ENCODE data around the gene COP1. TPM values are rescaled to one million over a fixed set of nuclear protein-coding genes. Genes with fewer than 3 reads are reported as not detected.

Gene COP1
- total RNA-seq, 2 donors from 2014 or later, result 21.4 to 23.1 TPM

DNA sequence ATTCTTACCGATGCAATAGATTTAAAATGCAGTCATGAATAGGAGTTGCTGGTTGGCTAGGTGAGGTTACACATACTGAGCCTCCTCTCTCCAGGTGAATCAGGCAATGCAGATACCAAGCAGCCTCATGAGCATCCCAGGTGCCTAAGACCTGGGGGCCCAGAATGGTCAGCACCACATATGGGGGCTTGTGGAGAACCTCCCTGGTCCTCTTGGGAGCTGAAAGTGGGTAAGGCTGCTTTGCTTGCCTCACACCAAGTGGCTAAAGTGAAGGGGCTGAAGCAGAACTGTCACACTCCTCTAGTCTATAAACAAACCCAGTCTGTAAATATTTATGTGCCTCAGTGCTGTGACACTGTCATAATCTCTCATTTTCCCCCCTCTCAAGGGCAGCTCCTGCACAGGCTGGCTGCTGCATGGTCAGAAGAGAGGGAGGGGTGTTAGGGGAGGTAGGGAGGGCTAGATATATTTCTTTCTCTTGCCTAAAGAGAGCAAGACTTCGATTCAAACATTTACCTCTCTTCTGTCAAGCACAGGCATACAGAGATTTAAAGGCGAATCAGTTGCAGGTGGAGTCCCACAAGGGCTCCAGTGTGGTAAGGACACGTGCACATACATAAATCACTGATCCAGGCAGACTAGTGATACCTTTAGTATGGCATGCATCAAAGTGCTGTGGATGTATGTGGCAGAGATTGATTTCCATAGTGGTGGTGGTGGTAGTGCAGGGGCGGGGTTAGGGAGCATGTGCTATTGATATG, 305.8 kb downstream of the COP1 start:
- no peaks in the 10 kb centered on the region for H3K9me3 ChIP-seq
- no peak for DNase-seq (ENCODE audit: low spot score)
- TF ChIP-seq, protein P1, sequence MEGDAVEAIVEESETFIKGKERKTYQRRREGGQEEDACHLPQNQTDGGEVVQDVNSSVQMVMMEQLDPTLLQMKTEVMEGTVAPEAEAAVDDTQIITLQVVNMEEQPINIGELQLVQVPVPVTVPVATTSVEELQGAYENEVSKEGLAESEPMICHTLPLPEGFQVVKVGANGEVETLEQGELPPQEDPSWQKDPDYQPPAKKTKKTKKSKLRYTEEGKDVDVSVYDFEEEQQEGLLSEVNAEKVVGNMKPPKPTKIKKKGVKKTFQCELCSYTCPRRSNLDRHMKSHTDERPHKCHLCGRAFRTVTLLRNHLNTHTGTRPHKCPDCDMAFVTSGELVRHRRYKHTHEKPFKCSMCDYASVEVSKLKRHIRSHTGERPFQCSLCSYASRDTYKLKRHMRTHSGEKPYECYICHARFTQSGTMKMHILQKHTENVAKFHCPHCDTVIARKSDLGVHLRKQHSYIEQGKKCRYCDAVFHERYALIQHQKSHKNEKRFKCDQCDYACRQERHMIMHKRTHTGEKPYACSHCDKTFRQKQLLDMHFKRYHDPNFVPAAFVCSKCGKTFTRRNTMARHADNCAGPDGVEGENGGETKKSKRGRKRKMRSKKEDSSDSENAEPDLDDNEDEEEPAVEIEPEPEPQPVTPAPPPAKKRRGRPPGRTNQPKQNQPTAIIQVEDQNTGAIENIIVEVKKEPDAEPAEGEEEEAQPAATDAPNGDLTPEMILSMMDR (IDR thresholded peaks at IDR 0.05), result no peak

DNA sequence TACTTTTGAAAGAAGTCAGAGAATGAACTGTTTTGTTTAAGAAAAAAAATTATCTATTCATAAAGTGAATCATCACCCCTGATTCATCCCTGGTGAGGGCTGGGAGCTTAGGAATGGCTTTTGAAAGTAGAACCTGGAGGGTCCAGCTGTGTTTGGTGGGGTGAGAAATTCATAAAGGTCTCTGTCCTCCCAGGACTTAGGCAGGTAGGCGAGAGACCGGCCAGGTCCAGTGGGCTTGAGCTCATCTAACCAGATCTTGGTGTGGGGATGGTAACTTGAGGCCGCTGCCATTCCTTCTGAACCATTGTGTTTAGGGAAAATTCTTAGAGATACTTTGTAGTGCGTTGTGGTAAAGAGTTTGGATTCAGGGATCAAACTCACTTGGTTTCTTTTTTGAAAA, 306.9 kb downstream of the COP1 start:
- Histone ChIP-seq H3K36me3 (no peaks in the 10 kb centered on the region), H3K4me3 (no peak overlapping the region), H3K27ac (no peak overlapping the region), H3K27me3 (no peaks in the 10 kb centered on the region), H3K9me3 (no peaks in the 10 kb centered on the region), H3K4me1 (no peaks in the 10 kb centered on the region)
- TF ChIP-seq, protein P1 (IDR thresholded peaks at IDR 0.05), result no peak
- no peak for DNase-seq (ENCODE audit: low spot score)

More for the DNA sequence above, 305.8 kb downstream of the COP1 start:
- Histone ChIP-seq H3K4me1 (no peaks in the 10 kb centered on the region), H3K27me3 (no peaks in the 10 kb centered on the region), H3K36me3 (no peaks in the 10 kb centered on the region), H3K27ac (no peak overlapping the region), H3K4me3 (no peak overlapping the region)

DNA sequence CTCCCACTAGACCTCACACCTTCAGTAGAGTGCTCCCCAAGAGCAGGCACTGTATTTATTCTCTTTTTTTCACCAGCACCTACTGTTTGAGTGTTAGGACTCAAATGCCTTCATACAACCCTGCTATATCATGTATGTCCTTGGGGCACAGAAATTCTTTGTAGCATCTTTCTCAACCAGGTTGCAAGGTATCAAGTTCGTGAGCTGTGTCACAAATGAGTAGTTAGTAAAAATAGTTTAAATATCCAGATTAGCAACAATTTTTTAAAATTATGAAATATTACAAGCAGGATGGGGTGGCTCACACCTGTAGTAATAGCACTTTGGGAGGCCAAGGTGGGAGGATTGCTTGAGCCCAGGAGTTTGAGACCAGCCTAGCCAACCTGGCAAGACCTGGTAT, 311.1 kb downstream of the COP1 start:
- TF ChIP-seq, protein P1 (IDR thresholded peaks at IDR 0.05), result no peak
- DNase-seq (ENCODE audit: low spot score), result no peak

More for the DNA sequence above, 311.1 kb downstream of the COP1 start:
- Histone ChIP-seq H3K36me3 (no peaks in the 10 kb centered on the region), H3K27ac (no peak overlapping the region), H3K4me1 (no peaks in the 10 kb centered on the region), H3K9me3 (no peaks in the 10 kb centered on the region), H3K4me3 (no peak overlapping the region), H3K27me3 (no peaks in the 10 kb centered on the region)

All from right atrium auricular region (tissue), 2 donors.